BJ (cell line): ENCODE results near the gene ATP5PD. TPM values are rescaled to one million over a fixed set of nuclear protein-coding genes. Genes with fewer than 3 reads are reported as not detected.

ENCODE experiments used
- CTCF ChIA-PET: fragments of 350-600 bp; formaldehyde crosslinking; extraction: SDS; loops from one replicate; lab custom pipeline; 2021; ENCODE audit warnings: antibody characterized with exemption, inconsistent platforms; lab: Yijun Ruan, JAX
- POLR2A ChIA-PET: fragments of 300-600 bp; sonication (Branson Sonifier 250); formaldehyde crosslinking; extraction: SDS; loops from one replicate; lab custom pipeline; 2021; ENCODE audit warnings: antibody characterized with exemption; lab: Charles Lee
- DNase-seq: peaks from one replicate; pipeline ENCODE4 v3.0.0-alpha.2; 2011; ENCODE audit warnings: low read depth
- H3K27me3 ChIP-seq: 2 replicates; pipeline ENCODE4 v1.6.0; 2011; ENCODE audit warnings: low read length; ENCODE audit not compliant: control insufficient read depth, insufficient read depth
- H3K36me3 ChIP-seq: 2 replicates; pipeline ENCODE4 v1.5.1; 2011; ENCODE audit warnings: low read length; ENCODE audit not compliant: control insufficient read depth, insufficient read depth
- H3K4me3 ChIP-seq: 2 replicates; pipeline ENCODE4 v1.5.1; 2011; ENCODE audit warnings: low read depth, mild to moderate bottlenecking, control low read depth, low read length
- polyA plus RNA-seq: library from polyadenylated mRNA; depleted of rRNA; stranded (reverse); fragments of >200 nt; gene quantifications from 2 replicates; pipeline ENCODE4 v1.2.3, GENCODE V29; 2011
- TF ChIP-seq, protein P1 (sequence below): IDR thresholded peaks from 2 replicates; pipeline ENCODE4 v1.5.1; 2011; ENCODE audit warnings: low read depth, mild to moderate bottlenecking, control low read depth, inconsistent platforms, low read length, moderate library complexity; ENCODE audit not compliant: insufficient read depth

Gene ATP5PD
- polyA plus RNA-seq, 1 experiment, result 160 TPM

DNA sequence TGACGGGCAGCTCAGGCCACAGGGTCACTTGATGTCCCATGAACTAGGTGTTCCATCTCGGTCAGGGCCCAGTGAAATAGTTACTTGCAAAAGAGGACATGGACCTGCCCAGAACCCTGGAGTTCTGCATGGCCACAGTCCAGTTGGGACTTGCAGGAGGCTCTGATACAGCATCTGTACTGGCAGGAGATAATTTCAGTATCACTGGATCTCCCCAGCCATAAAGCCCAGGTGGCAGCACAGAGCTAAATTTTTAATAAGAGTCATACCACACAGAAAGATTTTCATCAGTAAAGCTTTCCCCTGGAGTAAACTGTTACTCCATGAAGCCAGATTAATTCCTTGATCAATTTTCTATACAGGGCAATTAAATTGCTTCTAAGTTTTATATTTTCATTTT is 23.0 kb upstream of the ATP5PD start:
- CTCF ChIA-PET, result interaction anchor here (0.5 to 7.9 kb wide), 18 partner anchors 9 to 160 kb away, joined by 3 to 60 read pairs (median 4); partner anchors contain the start of genes ARMC7, NT5C and SLC16A5
- Histone ChIP-seq H3K27me3 (no peaks in the 10 kb centered on the region), H3K4me3 (no peak overlapping the region), H3K36me3 (peaks cover under 1% of the 10 kb centered on the region; the same call in 1 of the 2 replicates)
- POLR2A ChIA-PET, result no interaction called here
- DNase-seq, result no peak
- TF ChIP-seq, protein P1, sequence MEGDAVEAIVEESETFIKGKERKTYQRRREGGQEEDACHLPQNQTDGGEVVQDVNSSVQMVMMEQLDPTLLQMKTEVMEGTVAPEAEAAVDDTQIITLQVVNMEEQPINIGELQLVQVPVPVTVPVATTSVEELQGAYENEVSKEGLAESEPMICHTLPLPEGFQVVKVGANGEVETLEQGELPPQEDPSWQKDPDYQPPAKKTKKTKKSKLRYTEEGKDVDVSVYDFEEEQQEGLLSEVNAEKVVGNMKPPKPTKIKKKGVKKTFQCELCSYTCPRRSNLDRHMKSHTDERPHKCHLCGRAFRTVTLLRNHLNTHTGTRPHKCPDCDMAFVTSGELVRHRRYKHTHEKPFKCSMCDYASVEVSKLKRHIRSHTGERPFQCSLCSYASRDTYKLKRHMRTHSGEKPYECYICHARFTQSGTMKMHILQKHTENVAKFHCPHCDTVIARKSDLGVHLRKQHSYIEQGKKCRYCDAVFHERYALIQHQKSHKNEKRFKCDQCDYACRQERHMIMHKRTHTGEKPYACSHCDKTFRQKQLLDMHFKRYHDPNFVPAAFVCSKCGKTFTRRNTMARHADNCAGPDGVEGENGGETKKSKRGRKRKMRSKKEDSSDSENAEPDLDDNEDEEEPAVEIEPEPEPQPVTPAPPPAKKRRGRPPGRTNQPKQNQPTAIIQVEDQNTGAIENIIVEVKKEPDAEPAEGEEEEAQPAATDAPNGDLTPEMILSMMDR, result peak; percentile 56

DNA sequence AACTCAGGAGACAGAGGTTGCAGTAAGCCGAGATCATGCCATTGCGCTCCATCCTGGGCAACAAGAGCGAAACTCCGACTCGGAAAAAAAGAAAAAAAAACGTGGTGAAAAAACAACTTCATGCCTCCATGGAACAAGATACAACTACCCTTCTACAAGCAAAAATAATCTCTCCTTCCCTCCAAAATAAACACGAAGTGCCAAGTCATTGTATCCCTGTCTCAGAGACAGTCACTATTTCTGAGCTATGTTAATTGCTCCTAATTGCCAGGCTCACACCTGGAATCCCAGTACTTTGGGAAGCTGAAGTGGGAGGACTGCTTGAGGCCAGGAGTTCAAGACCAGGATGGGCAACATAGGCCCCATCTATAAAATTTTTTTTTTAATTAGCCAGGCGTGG is 22.0 kb upstream of the ATP5PD start:
- H3K36me3 ChIP-seq, result peaks cover 7% of the 10 kb centered on the region
- CTCF ChIA-PET, result interaction anchor here (0.7 to 7.9 kb wide), 10 partner anchors 9 to 170 kb away, joined by 3 to 60 read pairs (median 4); partner anchors contain the start of gene NT5C
- POLR2A ChIA-PET, result no interaction called here
- H3K27me3 ChIP-seq, result no peaks in the 10 kb centered on the region
- H3K4me3 ChIP-seq, result no peak overlapping the region
- TF ChIP-seq, protein P1, result no peak
- no peak for DNase-seq

DNA sequence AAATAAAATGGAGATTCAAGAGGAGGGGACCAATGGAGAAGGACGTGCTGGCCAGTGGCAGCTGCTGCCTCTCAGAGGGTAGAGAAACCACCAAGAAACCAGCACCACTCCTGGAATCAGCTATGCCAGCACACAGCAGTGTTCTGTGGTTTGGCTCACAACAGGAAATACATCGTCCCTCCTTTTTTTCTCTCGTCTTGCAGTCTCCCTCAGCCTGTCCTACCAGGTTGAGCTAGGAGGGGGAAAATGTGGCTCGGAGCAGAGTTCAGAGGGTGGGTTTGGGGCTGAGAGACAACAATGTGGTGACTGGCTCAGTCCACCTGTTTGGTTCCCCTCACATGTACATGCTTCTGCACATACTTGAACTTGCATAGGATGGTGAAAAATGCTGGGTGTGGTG is 21.1 kb upstream of the ATP5PD start:
- DNase-seq, result no peak
- H3K4me3 ChIP-seq, result no peak overlapping the region
- TF ChIP-seq, protein P1, result no peak
- ChIA-PET POLR2A (no interaction called here), CTCF (interaction anchor here (0.5 to 7.9 kb wide), 8 partner anchors 8 to 171 kb away, joined by 3 to 60 read pairs (median 4); no protein-coding TSS in a partner anchor)
- no peaks in the 10 kb centered on the region for H3K27me3 ChIP-seq
- H3K36me3 ChIP-seq, result peaks cover 16% of the 10 kb centered on the region

DNA sequence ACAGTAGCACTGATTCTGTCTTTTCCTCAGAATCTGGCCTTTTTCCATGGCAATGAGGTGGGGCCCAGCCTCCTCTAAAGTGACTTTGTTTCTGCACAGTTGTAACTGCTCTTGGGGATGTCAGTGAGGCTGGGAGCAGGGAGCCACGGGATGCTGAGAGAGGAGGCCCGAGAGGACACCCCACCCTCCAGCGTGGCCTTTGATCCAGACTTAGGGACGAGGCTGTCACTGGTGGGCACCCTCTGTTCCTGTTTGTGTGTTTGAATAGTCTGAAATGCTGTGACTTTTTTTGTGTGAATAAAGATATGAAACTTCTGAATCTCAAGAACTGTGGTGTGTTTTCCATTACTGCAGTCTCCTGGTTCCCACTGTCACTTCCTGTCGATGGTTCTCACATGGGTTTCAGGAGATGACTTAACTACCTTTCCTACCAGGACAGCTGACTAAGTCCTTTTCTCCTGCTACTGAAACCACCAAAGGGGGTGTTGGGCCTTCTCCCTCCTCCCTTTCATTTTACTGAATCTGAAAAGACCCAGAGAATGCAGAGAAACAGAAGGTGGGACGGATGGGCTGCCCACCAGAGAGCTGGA is 18.9 kb upstream of the ATP5PD start:
- no peak overlapping the region for H3K4me3 ChIP-seq
- CTCF ChIA-PET, result interaction anchor here (1.3 to 7.9 kb wide), 3 partner anchors 10 to 65 kb away, joined by 3 to 60 read pairs (median 4); no protein-coding TSS in a partner anchor
- POLR2A ChIA-PET, result no interaction called here
- no peaks in the 10 kb centered on the region for H3K27me3 ChIP-seq
- DNase-seq, result no peak
- TF ChIP-seq, protein P1, result no peak
- peaks cover 24% of the 10 kb centered on the region for H3K36me3 ChIP-seq

DNA sequence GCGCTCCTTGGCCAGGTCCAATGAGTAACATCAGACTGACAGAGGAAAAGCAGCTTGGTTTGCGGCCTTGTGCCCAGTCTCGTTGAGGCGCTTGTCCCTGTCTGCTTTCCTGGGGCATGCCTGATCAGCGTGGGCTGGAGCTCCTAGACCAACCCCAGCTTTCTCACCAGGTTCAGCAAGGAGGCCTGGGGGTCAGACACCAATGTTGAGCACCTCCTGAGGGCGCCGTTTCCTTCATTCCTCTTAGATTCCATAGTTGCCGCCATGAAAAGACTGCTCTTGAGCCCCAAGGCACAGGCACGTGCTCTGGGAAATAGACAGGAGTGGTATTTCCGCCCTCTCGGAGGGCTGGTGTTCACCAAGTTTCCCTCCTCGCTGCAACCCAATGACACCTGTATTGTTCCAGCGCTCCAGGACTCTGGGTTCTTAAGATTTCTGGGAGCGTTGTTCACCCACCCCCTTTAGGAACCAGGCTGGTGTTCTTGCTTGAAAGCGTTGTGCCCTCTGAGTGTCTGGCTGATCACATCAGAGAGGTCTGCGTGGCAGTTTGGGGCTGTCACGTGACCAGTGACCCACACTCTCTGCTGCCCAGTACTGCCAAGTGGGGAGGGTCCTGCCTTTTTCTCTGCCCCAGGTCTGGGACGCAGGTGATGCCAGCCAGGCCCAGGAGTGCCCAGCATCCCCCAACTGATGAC is 18.2 kb upstream of the ATP5PD start:
- H3K4me3 ChIP-seq, result no peak overlapping the region
- H3K36me3 ChIP-seq, result peaks cover 24% of the 10 kb centered on the region
- no peak for DNase-seq
- TF ChIP-seq, protein P1, result no peak
- H3K27me3 ChIP-seq, result no peaks in the 10 kb centered on the region
- ChIA-PET POLR2A (no interaction called here), CTCF (interaction anchor here (1.3 to 1.7 kb wide), 2 partner anchors 11 to 41 kb away, joined by 4 read pairs; no protein-coding TSS in a partner anchor)
